CD14-positive monocyte (primary cell): Measurements from ENCODE around the gene SMIM33. TPM values are rescaled to one million over a fixed set of nuclear protein-coding genes. Genes with fewer than 3 reads are reported as not detected.

Experiments used
- DNase-seq, 3 donors: peaks; one replicate each; pipeline ENCODE4 v3.0.0-alpha.2; 2011 to 2022
- H2AFZ ChIP-seq: 2 replicates; pipeline ENCODE4 v1.6.0; 2012; ENCODE audit warnings: mild to moderate bottlenecking, low read depth, low read length, inconsistent platforms; ENCODE audit not compliant: insufficient read depth, poor library complexity, severe bottlenecking
- H3K27ac ChIP-seq, 2 donors: 1 replicate in 1 of 2; 2 replicates in 1 of 2; pipeline ENCODE4 v1.5.1; 2012 to 2013; ENCODE audit warnings: low read length in 2 of 2, control low read depth in 1 of 2, inconsistent platforms in 1 of 2, low read depth in 1 of 2, mild to moderate bottlenecking in 1 of 2
- H3K27me3 ChIP-seq, 2 donors: one replicate each; pipeline versions ENCODE4 v1.6.0 to v1.6.1; 2011 to 2013; ENCODE audit warnings: low read length in 2 of 2; ENCODE audit not compliant: control insufficient read depth in 2 of 2, insufficient read depth in 2 of 2
- H3K36me3 ChIP-seq, 2 donors: replicated peaks in 1 of 2; 1 replicate in 1 of 2; 2 replicates in 1 of 2; pipeline versions ENCODE4 v1.5.1 to v1.6.1; 2012 to 2013; ENCODE audit warnings: low read length in 2 of 2, control low read depth in 1 of 2, inconsistent platforms in 1 of 2, mild to moderate bottlenecking in 1 of 2; ENCODE audit not compliant: insufficient read depth in 2 of 2, control insufficient read depth in 1 of 2
- H3K4me1 ChIP-seq, 2 donors: 1 replicate in 1 of 2; 2 replicates in 1 of 2; pipeline versions ENCODE4 v1.5.1 to v1.6.1; 2012 to 2013; ENCODE audit warnings: low read length in 2 of 2, control low read depth in 1 of 2, inconsistent platforms in 1 of 2, mild to moderate bottlenecking in 1 of 2, moderate library complexity in 1 of 2; ENCODE audit not compliant: insufficient read depth in 2 of 2, control insufficient read depth in 1 of 2
- H3K4me2 ChIP-seq: replicated peaks from 2 replicates; pipeline ENCODE3; 2012; ENCODE audit warnings: low read length, moderate library complexity, mild to moderate bottlenecking; ENCODE audit not compliant: poor library complexity, severe bottlenecking; ENCODE audit errors: extremely low read depth
- H3K4me3 ChIP-seq, 3 experiments: fragments of 200-600 bp in 1 of 3; sonication (generic) in 1 of 3; replicated peaks in 1 of 3; 1 replicate in 2 of 3; 2 replicates in 1 of 3; pipeline ENCODE4 v1.5.1; 2011 to 2013; ENCODE audit warnings: low read length in 3 of 3, mild to moderate bottlenecking in 3 of 3, control low read depth in 2 of 3, low read depth in 2 of 3, inconsistent platforms in 1 of 3, moderate library complexity in 1 of 3
- H3K79me2 ChIP-seq: 2 replicates; pipeline ENCODE4 v1.6.0; 2012; ENCODE audit warnings: mild to moderate bottlenecking, control low read depth, inconsistent platforms, low read length, moderate library complexity; ENCODE audit not compliant: insufficient read depth
- H3K9ac ChIP-seq: 2 replicates; pipeline ENCODE4 v1.6.0; 2017; ENCODE audit warnings: low read length, mild to moderate bottlenecking; ENCODE audit not compliant: insufficient read depth, poor library complexity, severe bottlenecking
- H3K9me3 ChIP-seq, 2 donors: replicated peaks in 1 of 2; 1 replicate in 1 of 2; 2 replicates in 1 of 2; pipeline versions ENCODE4 v1.5.1 to v1.6.1; 2012 to 2013; ENCODE audit warnings: low read length in 2 of 2, control low read depth in 1 of 2; ENCODE audit not compliant: control insufficient read depth in 1 of 2, insufficient read depth in 1 of 2
- H4K20me1 ChIP-seq: 2 replicates; pipeline ENCODE4 v1.6.0; 2012; ENCODE audit warnings: mild to moderate bottlenecking, low read length, control low read depth, moderate library complexity; ENCODE audit not compliant: insufficient read depth
- H3K27ac Mint-ChIP-seq, 7 donors: one replicate each; pipeline ENCODE4 v1.8.0; 2020; ENCODE audit warnings: mild to moderate bottlenecking in 7 of 7, mixed read lengths in 7 of 7, moderate library complexity in 6 of 7, inconsistent platforms in 2 of 7
- H3K27me3 Mint-ChIP-seq, 3 donors: one replicate each; pipeline ENCODE4 v1.8.0; 2021 to 2022; ENCODE audit warnings: low read depth in 3 of 3, mild to moderate bottlenecking in 3 of 3, mixed read lengths in 3 of 3, moderate library complexity in 3 of 3, inconsistent platforms in 1 of 3
- H3K36me3 Mint-ChIP-seq, 2 donors: one replicate each; pipeline ENCODE4 v1.8.0; 2020; ENCODE audit warnings: mixed read lengths in 2 of 2, inconsistent platforms in 1 of 2, mild to moderate bottlenecking in 1 of 2
- H3K4me1 Mint-ChIP-seq: one replicate; pipeline ENCODE4 v1.8.0; 2020; ENCODE audit warnings: mild to moderate bottlenecking, mixed read lengths
- H3K4me3 Mint-ChIP-seq, 2 donors: one replicate each; pipeline ENCODE4 v1.8.0; 2020; ENCODE audit warnings: mild to moderate bottlenecking in 2 of 2, mixed read lengths in 2 of 2, moderate library complexity in 1 of 2
- H3K9me3 Mint-ChIP-seq, 7 donors: one replicate each; pipeline ENCODE4 v1.8.0; 2020 to 2022; ENCODE audit warnings: mixed read lengths in 7 of 7, mild to moderate bottlenecking in 6 of 7, moderate library complexity in 6 of 7, inconsistent platforms in 2 of 7
- CTCF ChIP-seq: fragments of 200-600 bp; IDR thresholded peaks from one replicate; pipeline ENCODE4 v1.8.0; 2022; ENCODE audit warnings: antibody characterized with exemption, mild to moderate bottlenecking
- WGBS: methylation state at CpG from one replicate; pipeline ENCODE4 v1.1.5; 2013; ENCODE audit warnings: missing lambda C conversion rate; ENCODE audit not compliant: insufficient coverage; 5-methylcytosine and 5-hydroxymethylcytosine counted together
- intact Hi-C, 2 donors: fragments of 100-400 bp; cut with micrococcal nuclease; formaldehyde crosslinking; loops; one replicate each; pipeline versions ENCODE4 v1.15.0 to v1.15.1; 2023
- polyA plus RNA-seq, 3 donors: library from polyadenylated mRNA; depleted of rRNA in 1 of 3; unstranded in 2 of 3; stranded (reverse) in 1 of 3; fragments of 300-500 nt in 2 of 3; fragments of >200 nt in 1 of 3; fragmentation: Illumina TruSeq in 2 of 3; gene quantifications; 1 replicate in 2 of 3; 2 replicates in 1 of 3; pipeline ENCODE4 v1.2.3, GENCODE V29; 2012 to 2021

SMIM33 gene
- polyA plus RNA-seq, 3 donors, result not detected

- no peak overlapping the region for H2AFZ ChIP-seq
- Mint-ChIP-seq H3K4me1 (peaks cover 29% of the 10 kb centered on the region), H3K27ac (peak overlapping the region in 1 of 7 donors; percentile 81), H3K36me3 (no peaks in the 10 kb centered on the region), H3K27me3 (no peaks in the 10 kb centered on the region), H3K9me3 (no peaks in the 10 kb centered on the region), H3K4me3 (no peak overlapping the region)
- no peak overlapping the region for H3K4me2 ChIP-seq
- TF ChIP-seq CTCF, result no peak
- no peak for DNase-seq
- no peak overlapping the region for H3K27ac ChIP-seq
- intact Hi-C loops, result no loop called here
- H3K79me2 ChIP-seq, result no peaks in the 10 kb centered on the region
- H3K36me3 ChIP-seq, result no peaks in the 10 kb centered on the region
- peaks cover 23 to 36% of the 10 kb centered on the region in 2 donors for H3K4me1 ChIP-seq
- H4K20me1 ChIP-seq, result no peaks in the 10 kb centered on the region
- no peaks in the 10 kb centered on the region for H3K27me3 ChIP-seq
- H3K4me3 ChIP-seq, result no peak overlapping the region
- no peaks in the 10 kb centered on the region for H3K9me3 ChIP-seq
- no peak overlapping the region for H3K9ac ChIP-seq
Observed at GRCh38 chr5:139494832-139495231, 24.0 kb downstream of the SMIM33 start.

- Histone ChIP-seq H3K9ac (no peak overlapping the region), H3K4me2 (no peak overlapping the region), H3K9me3 (no peaks in the 10 kb centered on the region), H3K4me3 (no peak overlapping the region), H3K27ac (peak overlapping the region in 1 of 2 donors; percentile 58), H2AFZ (peak overlapping the region; percentile 17), H4K20me1 (no peaks in the 10 kb centered on the region), H3K79me2 (no peaks in the 10 kb centered on the region), H3K4me1 (peaks cover 23 to 36% of the 10 kb centered on the region in 2 donors), H3K36me3 (no peaks in the 10 kb centered on the region), H3K27me3 (no peaks in the 10 kb centered on the region)
- H3K4me1 Mint-ChIP-seq, result peaks cover 24% of the 10 kb centered on the region
- intact Hi-C loops, result no loop called here
- peak; percentile 34 to 63 (median 57) for DNase-seq
- H3K9me3 Mint-ChIP-seq, result no peaks in the 10 kb centered on the region
- H3K4me3 Mint-ChIP-seq, result no peak overlapping the region
- H3K27ac Mint-ChIP-seq, result peak overlapping the region; percentile 81 to 94 (median 92)
- no peaks in the 10 kb centered on the region for H3K27me3 Mint-ChIP-seq
- H3K36me3 Mint-ChIP-seq, result no peaks in the 10 kb centered on the region
- WGBS, result no CpG with 5 or more reads among the region's 3 CpGs
- TF ChIP-seq CTCF, result no peak
Observed at GRCh38 chr5:139495638-139496435, 25.0 kb downstream of the SMIM33 start.
